ENCODE data around the gene TNFAIP8.

The TNFAIP8 gene

DNA sequence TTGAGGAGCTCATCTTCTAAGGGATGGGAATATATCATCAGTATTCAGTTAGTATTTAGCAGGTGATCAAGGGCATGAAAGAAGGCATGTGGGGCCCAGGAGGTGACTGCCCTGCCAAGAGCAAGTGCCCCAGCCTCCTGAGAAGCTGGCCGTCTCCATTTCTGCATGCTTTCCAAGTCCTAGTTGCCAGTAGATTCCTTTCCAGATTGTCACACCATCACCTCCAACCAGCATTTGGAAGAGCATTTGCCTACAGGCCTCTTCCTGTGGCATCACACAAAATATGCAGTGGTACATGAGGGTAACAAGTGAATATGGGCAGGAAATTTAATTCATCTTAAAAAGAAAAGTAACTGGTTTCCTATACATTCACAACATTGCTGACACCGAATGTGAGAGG is 7.5 kb downstream of the TNFAIP8 start:
- no peak for DNase-seq (ENCODE audit: low read depth)
- H3K4me3 ChIP-seq (ENCODE audit: low read depth, low read length), result no peak overlapping the region
- TF ChIP-seq, protein P1, sequence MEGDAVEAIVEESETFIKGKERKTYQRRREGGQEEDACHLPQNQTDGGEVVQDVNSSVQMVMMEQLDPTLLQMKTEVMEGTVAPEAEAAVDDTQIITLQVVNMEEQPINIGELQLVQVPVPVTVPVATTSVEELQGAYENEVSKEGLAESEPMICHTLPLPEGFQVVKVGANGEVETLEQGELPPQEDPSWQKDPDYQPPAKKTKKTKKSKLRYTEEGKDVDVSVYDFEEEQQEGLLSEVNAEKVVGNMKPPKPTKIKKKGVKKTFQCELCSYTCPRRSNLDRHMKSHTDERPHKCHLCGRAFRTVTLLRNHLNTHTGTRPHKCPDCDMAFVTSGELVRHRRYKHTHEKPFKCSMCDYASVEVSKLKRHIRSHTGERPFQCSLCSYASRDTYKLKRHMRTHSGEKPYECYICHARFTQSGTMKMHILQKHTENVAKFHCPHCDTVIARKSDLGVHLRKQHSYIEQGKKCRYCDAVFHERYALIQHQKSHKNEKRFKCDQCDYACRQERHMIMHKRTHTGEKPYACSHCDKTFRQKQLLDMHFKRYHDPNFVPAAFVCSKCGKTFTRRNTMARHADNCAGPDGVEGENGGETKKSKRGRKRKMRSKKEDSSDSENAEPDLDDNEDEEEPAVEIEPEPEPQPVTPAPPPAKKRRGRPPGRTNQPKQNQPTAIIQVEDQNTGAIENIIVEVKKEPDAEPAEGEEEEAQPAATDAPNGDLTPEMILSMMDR (IDR thresholded peaks at IDR 0.05; ENCODE audit: insufficient read depth, low read depth, low read length, missing control alignments), result no peak

DNA sequence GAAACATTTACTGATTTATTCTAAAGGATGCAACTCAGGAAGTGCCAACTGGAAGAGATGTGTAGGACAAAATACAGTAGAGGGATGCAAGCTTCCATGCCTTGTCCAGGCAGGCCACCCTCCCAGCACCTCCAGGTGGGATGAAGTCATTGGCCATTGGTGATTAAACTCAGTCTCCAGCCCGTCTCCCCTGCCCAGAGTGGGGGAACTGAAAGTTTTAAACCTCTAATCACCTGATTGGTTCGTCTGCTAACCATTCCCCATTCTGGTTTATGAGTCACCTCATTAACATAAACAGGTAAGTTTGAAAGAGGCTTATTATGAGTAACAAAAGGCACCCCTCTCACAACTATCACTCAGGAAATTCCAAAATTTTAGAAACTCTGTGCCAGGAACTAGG is 8.1 kb downstream of the TNFAIP8 start:
- TF ChIP-seq, protein P1 (IDR thresholded peaks at IDR 0.05; ENCODE audit: insufficient read depth, low read depth, low read length, missing control alignments), result no peak
- peak; percentile 58 for DNase-seq (ENCODE audit: low read depth)
- no peak overlapping the region for H3K4me3 ChIP-seq (ENCODE audit: low read depth, low read length)

DNA sequence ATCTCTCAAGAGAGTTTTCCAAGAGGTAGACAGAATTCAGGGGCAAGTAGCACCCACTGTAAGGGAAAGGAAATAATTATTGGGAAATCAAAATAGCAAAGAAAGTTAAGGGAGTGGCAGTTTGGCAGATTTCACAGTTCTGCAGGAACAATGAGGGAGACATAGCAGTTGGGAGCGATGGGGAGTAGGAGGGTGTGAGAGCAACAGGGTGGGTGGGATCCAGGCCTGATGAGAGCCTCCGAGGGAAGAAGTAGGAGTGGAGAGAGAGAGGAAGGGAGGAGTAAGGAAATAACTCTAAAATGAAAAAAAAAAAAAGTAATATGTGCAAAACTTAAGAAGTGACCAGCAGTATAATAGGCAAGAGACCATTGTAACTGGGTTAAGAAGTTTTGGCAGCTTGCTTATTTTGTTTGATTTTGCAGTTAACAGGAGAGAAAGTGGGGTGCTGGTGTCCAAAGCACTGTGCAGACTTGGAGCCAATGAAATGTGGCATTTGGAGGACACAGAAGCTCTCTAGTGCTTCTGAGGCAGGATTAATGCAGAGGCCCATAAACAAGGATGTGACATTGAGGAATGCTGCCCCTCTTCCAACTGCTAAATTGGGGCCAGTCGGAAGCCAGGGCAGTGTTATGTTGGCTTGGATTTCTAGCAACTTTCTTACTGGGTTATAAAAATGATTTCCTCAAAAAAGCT is 10.2 kb downstream of the TNFAIP8 start:
- TF ChIP-seq, protein P1 (IDR thresholded peaks at IDR 0.05; ENCODE audit: insufficient read depth, low read depth, low read length, missing control alignments), result no peak
- no peak overlapping the region for H3K4me3 ChIP-seq (ENCODE audit: low read depth, low read length)
- DNase-seq (ENCODE audit: low read depth), result no peak

DNA sequence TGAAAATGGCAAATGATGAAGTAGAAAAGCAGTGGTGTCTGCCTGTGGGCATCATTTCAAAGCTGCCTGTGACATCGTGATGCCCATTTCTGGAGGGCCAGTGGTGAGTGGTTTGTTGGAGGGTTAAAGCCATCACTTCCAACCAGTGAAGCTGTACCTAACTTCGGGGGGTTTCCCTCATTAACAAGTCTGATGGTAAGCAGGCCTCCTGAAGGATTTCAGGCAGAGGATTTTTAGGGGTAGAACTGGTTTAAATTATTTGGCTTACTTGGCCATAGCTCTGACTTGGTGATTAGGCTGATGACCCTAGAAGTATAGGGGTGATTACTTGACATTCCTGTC is 10.7 kb downstream of the TNFAIP8 start:
- TF ChIP-seq, protein P1 (IDR thresholded peaks at IDR 0.05; ENCODE audit: insufficient read depth, low read depth, low read length, missing control alignments), result no peak
- peak; percentile 46 for DNase-seq (ENCODE audit: low read depth)
- H3K4me3 ChIP-seq (ENCODE audit: low read depth, low read length), result peak overlapping the region; percentile 17; the same call in 1 of the 2 replicates

- TF ChIP-seq, protein P1 (IDR thresholded peaks at IDR 0.05; ENCODE audit: insufficient read depth, low read depth, low read length, missing control alignments), result no peak
- H3K4me3 ChIP-seq (ENCODE audit: low read depth, low read length), result peak overlapping the region; percentile 19
- DNase-seq (ENCODE audit: low read depth), result peak; percentile 85
Observed at GRCh38 chr5:119367502-119368237, 11.9 kb downstream of the TNFAIP8 start.

DNA sequence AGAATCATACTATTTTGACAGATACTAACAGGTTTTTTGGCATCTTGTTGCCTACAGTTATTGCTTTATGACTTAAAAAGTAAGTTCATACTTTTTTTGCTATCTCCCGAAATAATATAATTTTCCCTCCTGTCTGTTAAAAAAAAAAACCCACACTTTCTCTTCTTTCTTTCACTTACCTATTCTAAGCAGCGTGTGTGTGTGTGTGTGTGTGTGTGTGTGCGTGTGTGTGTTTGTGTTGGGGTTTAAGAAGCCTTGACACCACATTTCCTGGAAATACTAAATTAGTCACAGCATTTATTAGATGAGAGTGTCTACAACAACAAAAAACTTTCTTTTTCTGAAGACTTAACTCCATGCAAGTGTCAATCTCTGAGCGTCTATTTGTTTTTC is 12.4 kb downstream of the TNFAIP8 start:
- TF ChIP-seq, protein P1 (IDR thresholded peaks at IDR 0.05; ENCODE audit: insufficient read depth, low read depth, low read length, missing control alignments), result no peak
- peak overlapping the region; percentile 19 for H3K4me3 ChIP-seq (ENCODE audit: low read depth, low read length)
- DNase-seq (ENCODE audit: low read depth), result peak; percentile 89
